ENCODE data around the gene NDUFAF8.

NDUFAF8 gene

GRCh38 chr17:81240761-81241160 lies 1.6 kb downstream of the NDUFAF8 start:
- no peak for FAIRE-seq

GRCh38 chr17:81241203-81241602 lies 2.1 kb downstream of the NDUFAF8 start:
- FAIRE-seq: no peak

DNA sequence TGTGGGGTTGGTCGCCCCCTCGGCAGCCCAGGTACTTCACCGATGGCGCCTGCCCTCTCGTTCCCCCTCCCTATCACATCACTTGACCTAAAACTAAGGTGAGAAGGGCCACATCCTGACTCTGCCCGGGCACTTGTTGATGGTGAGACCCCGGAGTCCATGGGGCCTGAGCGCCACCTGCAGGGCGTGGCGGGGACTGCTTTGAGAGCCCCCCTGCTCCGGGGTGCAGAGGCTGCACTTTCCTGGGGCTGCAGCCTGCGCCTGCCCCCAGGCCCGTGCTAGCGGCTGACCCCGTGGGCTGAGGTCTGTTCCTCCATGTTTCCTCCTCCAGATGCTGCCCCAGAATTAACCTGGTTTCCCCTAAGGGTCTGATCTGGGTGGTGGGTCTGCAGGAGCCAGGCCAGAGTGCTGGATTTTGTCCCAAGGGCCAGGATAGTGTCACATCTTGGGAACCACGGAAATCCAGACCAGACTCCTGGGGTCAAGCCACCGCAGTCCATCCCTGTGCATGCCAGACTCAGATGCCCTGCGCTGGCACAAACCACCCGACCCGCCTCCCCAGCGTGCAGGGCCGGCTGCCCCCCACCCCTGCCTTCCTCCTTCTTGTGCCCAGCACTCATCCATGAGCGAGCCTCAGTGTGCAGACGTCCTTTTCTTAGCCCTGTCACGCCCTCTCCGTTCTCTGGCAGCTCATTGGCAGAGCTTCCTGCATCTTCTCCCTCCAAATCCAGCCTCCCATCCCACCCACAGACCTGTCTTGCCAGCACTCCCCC lies 2.7 kb downstream of the NDUFAF8 start:
- no peak for FAIRE-seq

- no peak for FAIRE-seq
Measured at GRCh38 chr17:81242421-81243332, 3.6 kb downstream of the NDUFAF8 start.

DNA sequence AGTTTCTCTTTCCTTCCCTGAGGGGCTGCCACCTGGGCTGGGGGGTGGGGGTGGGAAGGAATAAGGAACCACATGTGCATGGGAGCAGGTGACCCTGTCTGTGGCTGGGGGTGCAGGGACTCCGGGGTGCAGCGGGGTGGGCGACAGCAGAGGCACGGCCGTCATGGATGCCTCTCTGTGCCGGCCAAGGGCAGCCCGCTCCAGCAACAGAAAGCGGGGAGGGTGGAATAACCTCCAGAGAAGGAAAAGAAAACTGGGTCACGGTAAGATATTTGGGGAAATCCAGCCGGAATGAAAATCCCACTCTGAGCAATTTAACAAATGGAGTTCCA lies 4.2 kb downstream of the NDUFAF8 start:
- FAIRE-seq: no peak

DNA sequence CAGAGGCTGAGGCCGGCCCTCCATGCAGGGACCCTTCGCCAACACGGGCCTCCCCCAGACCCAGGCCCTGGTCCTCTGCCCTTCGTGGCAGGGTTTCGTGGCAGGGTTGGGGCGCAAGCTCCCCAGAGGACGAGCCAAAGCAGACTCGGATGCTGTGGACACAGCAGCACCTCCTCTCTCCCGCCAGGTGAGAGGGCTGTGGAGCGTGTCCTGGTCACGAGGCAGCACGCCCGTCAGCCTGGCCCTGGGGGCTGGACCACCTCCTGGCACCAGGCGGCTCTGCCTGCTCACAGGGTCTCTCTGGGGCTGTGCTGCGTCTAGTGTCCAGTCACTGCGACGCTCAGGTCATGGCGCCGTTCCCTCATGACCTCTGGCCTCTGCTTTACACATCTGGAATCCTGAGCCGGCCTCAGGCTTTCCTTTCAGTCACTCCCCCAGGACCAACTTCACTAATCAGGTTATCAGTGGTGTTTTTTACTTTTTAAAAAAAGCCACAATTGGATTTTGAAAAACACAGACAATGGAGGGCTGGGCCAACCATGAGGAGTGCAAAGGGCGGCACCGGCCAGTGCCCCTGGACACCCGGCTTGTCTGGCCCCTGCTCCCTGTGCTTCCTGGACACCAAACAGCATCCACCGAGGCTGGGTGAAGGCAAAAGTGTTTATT lies 5.4 kb downstream of the NDUFAF8 start:
- no peak for FAIRE-seq

DNA sequence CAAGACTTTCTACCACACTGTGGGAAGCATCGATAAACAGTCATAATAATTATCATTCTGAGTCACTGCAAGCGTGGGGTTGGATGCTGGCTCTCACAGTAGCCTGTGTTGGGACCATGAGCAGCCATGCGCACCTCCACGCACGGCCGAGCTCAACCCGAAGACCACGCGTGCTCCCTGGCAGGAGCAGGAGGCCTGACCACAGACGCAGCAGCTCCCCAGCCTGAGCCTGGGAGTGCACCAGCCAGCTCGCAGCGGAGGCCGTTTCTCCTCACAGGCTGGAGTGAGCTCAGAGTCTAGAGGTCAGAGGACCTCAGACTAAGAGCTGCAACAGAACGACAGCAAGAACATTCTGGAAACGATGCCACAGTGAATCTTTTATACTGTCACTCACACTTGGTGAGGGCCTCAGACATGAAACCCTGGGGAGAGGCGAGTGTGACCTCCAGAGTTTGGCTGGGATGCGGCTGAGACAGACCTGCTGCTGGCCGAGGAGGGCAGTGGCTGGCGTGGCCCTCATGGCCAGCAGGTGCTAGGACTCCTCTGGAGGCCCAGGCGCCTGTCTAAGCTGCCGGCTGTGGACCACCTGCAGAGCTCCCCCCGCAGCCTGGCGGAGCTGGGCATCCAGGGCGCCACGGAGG lies 6.0 kb downstream of the NDUFAF8 start:
- no peak for FAIRE-seq

- FAIRE-seq: no peak
Measured at GRCh38 chr17:81245665-81246342, 6.7 kb downstream of the NDUFAF8 start.

DNA sequence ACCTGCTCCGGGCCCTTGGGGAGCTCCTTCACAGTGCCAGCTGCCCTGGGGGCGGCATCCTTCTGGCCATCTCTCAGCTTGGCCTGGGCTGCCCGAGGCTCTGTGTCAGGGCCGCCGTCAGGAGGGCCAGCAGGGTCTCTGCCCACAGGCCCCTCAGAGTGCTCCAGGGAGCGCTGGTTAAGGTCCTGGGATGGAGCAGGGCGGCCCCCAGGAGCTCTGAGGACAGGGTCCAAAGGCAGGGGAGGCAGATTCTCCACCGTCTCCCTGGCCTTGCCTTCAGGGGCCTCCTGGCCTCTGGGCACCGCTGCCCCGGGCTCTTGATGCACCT lies 7.2 kb downstream of the NDUFAF8 start:
- no peak for FAIRE-seq

DNA sequence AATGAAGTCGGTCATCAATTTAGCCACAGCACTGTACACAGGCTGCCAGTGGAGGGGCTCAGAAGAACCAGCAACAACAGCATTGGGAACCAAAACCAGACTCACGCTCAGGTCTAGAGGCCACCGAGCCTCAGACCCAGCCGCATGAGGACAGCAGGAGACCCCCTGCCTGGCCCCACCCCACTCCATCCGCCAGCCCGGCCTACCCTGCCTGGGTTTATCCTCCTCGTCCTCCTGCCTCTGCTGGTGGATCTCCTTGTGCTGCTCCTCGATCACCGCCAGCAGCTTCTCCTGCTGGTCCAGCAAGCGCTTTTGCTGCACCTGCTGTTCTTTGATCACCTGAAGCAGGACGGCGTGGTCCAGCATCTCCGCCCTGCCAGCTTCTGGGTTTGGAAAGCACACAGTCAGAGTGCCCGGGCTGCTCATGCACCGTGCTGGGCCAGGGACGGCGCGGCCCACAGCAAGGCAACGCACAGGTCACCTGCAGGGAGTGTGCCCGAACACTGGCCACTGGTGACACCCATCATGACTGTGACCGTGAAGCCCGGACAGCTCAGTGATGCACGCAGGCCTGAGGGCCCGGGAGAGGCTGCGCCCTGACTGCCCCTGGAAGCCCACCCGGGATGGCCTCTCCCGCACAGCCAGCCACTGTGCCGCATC lies 7.7 kb downstream of the NDUFAF8 start:
- FAIRE-seq: no peak

DNA sequence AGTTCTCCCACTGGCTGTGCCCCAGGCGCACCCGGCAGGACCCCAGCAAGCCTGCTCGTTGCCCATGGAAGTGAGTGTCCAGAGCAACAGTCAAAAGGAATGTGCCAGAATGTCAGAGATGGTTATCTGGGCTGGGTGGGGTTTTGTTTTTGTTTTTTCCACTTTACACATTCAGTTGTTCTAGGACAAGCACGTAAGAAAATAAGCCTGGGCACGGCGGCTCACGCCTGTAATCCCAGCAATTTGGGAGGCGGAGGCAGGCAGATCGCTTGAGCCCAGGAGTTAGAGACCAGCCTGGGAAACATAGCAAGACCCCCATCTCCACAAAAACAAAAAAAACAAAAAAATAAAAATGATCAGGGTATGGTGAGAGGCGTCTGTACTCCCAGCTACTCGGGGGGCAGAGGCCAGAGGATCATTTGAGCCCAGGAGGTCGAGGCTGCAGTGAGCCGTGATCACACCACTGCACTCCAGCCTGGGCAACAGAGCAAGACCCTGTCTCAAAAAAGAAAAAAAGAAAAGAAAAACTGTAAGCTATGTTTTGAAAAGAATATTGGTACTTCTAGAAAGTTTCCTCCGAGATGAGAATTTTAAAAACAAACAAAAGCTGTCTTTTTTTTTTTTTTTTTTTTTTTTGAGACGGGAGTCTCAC lies 8.3 kb downstream of the NDUFAF8 start:
- FAIRE-seq: no peak

- no peak for FAIRE-seq
Measured at GRCh38 chr17:81248649-81249048, 9.5 kb downstream of the NDUFAF8 start.

DNA sequence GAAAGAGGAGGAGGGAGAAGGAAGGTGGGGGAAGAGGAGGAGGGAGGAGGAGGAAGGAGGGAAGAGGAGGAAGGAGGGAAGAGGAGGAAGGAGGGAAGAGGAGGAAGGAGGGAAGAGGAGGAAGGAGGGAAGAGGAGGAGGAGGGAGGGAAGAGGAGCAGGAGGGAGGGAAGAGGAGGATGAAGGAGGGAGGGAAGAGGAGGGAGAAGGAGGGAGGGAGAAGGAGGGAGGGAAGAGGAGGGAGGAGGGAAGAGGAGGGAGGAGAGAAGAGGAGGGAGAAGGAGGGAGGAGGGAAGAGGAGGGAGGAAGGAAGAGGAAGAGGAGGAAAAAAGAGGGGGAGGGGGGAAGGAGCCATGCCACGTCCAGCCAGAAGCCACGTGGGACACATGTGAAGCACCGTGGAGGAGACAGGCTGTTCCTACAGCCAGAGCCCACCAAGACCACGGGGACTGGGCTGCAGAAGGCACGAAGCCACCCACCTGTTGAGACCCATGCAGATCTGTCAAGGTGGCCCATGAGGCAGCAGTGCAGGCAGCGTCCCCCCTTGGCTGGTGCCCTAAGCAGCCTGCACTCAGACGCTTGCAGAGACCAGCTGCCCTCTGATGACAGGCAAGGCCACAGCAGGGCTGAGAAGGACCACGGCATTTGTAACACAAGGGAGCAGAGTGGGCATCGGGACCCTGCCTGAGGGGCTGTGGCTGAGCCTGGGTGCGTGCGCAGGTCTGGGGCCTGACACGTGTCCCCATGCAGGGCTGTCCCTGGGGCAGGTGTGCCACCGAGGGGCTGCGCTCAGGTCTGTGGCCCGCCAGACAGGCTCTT lies 10.3 kb downstream of the NDUFAF8 start:
- FAIRE-seq: no peak

- no peak for FAIRE-seq
Measured at GRCh38 chr17:81250286-81251093, 11.4 kb downstream of the NDUFAF8 start.

- no peak for FAIRE-seq
Measured at GRCh38 chr17:81251094-81251708, 12.1 kb downstream of the NDUFAF8 start.

DNA sequence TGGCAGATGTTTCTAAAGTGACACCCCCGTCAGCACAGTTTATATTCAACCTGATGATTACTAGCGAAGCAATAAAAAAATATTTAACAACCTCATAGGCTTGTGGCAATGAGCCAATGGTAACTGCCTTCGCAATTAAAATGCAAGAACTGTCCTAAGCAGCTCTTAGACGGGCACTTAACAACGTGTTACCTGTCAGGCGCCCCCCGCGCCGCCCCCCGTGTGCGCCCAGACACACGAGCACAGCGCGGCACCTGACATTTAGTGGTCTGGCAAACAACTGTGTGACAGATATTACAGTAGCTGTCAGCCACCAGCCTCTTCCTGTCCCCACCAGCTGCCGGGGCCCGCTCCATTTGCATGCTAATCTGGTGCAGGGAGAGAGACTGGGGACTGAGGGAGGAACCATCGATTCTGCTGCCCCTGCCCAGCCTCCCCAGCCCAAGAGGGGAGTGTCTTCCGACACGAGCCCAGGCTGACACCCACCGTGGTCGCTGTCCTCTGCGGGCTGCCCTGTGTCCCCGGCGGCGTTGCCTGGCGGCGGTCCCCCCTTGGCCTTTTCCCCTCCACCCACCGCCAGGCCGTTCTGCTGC lies 12.7 kb downstream of the NDUFAF8 start:
- no peak for FAIRE-seq

DNA sequence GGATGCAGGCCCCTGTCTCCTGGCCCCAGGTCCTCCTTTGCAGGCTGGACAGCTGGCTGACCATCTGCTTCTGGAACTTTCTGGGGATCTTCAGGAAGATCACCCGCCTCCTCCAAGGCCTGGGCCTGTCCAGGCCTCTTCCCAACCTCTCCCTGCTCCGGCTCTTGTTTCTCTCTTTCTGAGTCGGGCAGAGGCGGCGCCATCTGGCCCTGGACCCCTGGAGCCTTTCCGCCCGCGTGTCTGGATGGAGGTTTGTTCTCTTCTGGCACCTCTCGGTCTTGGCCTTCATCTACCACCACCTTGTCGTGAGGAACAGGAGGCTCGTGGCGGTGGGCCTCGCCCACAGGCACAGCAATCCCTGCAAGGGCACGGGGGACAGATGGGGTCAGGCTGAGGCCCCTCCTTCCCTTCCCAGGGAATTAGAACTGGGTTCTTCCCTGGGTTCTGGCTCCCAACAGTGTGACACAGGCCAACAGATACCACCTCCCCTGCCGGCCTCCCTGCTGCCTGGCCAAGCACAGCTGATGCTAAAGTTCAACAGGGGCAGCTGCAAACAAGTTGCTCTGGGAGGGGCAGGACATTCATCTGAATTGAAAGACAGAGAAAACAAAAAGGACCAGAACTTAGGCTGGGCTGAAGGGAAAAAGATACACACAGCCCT lies 13.3 kb downstream of the NDUFAF8 start:
- no peak for FAIRE-seq

GRCh38 chr17:81252987-81253329 lies 13.8 kb downstream of the NDUFAF8 start:
- FAIRE-seq: no peak
